CD4-positive, alpha-beta T cell treated with Interleukin-15 for 4 hours (primary cell): Measurements from ENCODE around the gene CAPN1.
A peak's percentile ranks its signal among the peaks of the same experiment; 100 is the strongest.
"Not testable (repeated sequence)": the region's sequence is repeated elsewhere in the genome, so short reads cannot be mapped to it uniquely, and the experiment has no call there.

Source experiments
- DNase-seq: peaks from one replicate; pipeline ENCODE4 v3.0.0-alpha.2; 2020; ENCODE audit warnings: low spot score

Gene CAPN1

DNA sequence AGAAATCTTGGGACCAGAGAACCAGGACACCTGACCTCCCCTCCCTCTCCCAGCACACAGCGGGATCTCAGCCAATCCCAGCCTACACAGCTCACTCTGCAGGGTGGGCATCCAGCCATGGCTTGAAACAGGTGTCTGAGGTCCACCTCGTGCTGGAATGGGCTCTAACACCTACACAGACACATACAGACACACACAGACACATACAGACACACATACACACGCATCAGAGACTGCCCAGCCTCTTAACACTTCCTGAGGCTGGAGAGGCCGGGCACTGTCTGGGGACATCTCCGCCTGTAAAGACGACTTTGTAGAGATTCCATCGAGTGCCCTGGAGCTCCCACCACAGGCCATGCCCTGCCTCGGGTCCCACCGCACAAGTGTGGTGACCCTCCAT is 36.7 kb downstream of the CAPN1 start:
- DNase-seq: no peak

DNA sequence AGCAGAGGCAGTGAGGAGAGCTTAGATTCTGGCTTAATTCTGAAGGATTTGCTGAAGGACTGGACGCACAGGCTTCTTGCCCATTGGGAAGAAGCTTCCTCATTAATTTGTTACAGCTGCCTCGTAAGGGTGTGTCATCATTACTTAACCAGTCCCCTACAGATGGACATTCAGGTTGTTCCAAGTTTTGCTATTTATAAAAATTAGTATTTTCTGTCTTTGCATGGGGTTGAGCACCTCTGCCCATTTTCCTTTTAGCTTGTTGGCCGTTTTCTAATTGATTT is 38.1 kb downstream of the CAPN1 start:
- DNase-seq: no peak

DNA sequence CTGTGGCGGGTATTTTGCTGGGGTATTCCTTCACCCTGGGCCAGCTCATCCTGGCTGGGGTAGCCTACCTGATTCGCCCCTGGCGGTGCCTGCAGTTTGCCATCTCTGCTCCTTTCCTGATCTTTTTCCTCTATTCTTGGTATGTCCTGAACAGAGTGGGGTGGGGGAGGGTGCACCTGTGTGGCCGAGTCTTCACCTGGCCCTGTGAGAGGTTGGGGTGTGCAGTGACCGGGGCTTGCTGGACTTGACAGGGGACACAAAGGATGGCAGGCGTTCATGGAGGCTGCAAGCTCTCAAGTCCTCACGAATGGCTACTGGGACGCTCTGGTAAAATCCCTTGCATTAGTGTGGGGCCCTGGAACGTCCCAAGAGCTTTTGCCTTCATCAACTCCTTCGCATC is 39.3 kb downstream of the CAPN1 start:
- DNase-seq: no peak

DNA sequence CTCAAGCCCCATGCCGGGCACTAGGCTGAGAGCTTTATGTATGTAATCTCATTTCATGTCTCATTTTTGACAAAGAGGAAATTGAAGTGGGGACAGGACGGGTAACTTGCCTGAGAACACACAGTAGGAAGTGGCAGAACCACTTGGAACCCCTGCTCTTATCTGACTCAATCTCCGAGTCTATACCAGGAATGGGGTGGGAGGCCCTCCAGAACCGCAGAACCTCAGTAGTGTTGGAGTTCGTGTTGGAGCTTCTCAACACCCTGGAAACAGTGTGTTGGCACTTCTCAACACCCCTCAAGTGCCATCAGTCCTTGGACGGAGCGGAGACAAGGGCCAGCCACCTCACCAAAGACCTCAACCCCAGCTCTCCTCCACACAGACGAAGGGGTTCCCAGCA is 41.3 kb downstream of the CAPN1 start:
- no peak for DNase-seq

DNA sequence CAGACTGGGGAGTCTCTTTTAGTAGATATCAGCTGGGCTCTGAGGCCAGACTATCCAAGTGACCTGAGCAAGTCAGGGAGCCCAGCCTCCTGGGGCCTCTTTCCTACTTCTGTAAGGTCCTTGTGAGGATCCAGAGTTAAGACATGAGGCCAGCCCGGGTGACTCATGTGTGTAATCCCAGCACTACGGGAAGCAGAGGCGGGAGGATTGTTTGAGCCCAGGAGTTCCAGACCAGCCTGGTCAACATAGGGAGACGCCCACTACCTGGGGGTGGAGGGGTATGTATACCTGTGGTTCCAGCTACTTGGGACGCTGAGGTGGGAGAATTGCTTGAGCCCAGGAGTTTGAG is 43.2 kb downstream of the CAPN1 start:
- DNase-seq: no peak

DNA sequence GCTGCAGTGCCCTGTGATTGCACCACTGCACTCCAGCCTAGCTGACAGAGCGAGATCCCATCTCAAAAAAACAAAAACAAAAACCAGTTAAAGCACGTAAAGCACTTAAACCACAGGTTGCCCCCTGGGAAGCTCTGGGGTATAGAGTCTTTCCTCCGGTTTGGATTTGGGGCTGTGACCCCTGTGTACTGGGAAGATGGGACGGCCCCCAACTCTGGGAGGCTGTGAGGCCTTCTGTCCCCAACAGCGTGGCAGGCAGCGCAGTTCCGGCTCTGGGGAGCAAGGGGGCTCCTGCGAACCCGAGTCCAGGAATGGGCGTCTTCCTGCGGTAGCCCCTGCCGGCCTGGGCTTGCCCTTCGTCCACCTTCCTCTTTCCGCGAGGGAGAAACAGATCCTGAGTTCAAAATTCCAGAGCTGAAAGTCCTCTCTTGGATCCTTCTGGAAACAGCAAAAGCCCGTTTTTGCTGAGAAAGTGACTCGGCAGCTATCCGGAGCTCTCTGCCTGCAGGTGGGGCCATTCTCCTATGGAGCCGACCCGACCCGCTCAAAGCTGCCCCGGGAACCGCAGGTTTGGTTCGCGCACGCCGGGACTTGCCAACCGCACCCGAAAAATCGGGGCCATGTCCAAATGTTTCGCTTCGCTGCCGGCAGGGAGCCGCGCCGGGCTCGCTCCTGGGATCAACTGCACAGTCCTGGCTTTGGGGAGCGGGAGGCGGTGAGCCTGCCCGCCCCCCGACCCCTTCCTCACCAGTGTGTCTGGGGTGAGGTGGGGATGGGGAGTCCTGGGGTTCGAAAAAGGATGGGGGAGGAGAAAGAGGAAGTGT is 43.8 kb downstream of the CAPN1 start:
- DNase-seq: peak; percentile 42

DNA sequence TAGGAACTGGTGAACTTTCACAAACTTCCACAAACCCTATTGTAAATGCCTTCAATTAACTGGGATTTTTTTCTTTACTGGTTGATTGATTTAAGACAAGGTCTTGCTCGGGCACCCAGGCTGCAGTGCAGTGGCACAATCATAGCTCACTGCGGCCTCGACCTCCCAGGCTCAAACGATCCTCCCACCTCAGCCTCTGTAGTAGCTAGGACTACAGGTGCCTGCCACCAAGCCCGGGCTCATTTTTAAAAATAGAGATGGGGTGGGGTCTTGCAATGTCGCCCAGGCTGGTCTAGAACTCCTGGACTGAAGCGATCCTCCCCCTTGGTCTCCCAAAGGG is 44.3 kb downstream of the CAPN1 start:
- no peak for DNase-seq

DNA sequence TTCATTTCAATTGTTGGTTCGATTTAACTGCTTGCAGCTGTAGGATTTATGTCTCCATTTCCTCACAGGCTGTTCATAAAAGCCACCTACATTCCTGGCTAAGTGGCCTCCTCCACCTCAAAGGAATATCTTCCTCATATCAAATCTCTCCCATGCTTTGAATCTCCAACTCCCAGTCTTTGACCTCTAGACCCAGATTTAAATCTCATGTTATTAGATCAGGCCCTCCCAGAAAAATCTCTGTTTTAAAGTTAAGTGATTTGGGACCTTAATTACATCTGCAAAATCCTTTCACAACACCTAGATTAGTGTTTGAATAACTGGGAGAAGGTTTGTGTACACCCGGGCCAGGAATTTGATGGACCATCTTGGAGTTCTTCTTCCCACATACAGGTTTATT is 46.2 kb downstream of the CAPN1 start:
- DNase-seq: no peak

DNA sequence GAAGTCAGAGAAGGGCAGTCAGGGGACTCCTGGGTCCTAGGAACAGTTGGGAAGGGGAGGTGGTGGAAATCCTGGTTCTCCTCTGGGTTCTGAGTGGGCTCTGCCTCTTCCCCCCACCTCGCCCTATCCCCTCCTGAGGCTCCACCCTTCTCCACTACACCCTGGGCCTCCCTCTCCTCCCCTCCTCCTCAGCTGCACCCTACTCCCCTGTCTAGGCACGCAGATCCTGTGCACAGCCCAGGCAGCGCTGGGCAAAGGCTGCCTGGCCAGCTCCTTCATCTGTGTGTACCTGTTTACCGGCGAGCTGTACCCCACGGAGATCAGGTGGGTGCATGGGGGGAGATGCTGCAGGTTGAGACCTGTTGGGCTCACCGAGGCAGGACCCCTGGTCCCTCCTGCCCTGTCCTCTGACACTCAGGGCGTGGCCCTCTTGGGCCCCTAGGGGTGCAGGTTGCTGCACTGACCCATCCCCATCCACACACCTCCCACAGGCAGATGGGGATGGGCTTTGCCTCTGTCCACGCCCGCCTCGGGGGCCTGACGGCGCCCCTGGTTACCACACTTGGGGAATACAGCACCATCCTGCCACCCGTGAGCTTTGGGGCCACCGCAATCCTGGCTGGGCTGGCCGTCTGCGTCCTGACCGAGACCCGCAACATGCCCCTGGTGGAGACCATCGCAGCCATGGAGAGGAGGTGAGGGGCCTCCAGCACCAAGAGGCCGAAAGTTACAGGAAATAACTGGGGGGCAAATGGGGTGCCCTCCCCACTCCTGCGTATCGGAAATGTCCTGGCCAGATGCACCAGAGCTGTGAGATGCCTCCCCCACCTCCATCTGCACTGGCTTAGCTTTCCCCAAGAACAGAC is 54.7 kb downstream of the CAPN1 start:
- no peak for DNase-seq

DNA sequence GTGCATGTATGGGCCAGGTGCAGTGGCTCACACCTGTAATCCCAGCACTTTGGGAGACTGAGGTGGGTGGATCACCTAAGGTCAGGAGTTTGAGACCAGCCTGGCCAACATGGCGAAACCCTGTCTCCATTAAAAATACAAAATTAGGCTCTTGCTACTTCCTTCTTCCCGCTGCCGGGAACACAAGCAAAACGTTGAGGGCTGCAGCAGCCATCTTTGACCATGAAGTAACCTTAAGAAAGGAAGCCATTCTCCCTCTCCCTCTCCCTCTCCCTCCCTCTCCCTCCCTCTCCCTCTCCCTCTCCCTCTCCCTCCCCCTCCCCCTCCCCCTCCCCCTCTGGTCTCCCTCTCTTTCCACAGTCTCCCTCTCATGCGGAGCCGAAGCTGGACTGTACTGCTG is 56.6 kb downstream of the CAPN1 start:
- DNase-seq: not testable (repeated sequence)

DNA sequence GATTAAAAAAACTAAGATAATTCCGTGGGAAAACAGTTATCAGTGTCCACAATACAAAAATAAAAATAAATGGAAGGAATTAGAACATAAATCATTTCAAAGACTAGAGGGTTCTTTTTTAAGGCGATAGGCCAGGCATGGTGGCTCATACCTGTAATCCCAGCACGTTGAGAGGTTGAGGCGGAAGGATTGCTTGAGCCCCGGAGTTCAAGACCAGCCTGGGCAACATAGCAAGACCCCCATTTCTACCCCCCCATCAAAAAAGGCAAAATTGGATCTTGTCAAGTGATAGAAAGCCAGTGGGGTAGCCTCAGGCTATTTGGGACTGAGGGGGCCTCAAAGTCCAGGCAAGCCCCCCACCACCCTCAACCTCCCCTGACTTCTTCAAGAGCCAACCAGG is 59.4 kb downstream of the CAPN1 start:
- no peak for DNase-seq

DNA sequence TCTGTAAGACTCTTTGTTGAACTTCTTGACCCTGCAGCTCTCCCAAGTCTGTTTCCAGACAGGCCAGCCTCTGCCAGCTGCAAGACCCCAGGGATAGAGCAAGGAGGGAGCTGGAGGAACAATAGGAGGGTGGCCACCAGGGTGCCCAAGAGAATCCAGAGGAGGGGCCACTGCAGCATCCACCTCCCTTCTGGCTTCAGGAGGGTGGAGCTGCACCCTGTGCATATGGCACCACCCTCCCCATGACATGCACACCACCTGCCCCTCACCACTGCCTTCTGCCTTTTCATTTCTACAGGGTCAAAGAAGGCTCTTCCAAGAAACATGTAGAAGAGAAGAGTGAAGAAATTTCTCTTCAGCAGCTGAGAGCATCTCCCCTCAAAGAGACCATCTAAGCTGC is 60.0 kb downstream of the CAPN1 start:
- no peak for DNase-seq

DNA sequence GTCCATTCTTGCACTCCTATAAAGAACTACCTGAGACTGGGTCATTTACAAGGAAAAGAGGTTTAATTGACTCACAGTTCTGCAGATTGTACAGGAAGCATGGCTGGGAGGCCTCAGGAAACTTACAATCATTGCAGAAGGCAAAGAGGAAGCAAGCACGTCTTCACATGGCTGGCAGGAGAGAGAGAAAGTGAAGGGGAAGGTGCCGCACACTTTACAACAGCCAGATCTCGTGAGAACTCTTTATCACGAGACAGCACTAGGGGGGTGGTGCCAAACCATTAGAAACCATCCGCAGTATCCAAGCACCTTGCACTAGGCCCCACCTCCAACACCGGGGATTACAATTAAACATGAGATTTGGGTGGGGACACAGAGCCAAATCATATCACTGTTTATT is 60.7 kb downstream of the CAPN1 start:
- DNase-seq: no peak

DNA sequence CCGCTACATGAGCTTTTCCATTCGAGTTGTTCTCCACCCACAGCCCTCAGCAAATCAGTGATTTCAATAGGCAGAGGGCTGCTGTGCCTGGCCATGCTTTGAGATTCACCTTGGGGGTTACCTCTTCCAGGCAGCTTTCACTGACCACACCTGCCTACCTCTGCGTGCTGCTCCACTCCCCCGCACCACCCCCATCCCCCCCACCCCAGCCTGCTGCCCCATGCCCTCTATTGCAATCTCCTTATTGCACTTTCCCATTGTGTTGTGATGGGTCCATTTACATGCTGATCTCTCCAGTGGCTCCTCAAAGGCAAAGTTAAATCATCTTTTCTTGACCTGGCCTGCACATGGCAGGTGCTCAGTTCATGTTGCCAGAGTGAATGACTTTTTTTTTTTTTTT is 62.1 kb downstream of the CAPN1 start:
- no peak for DNase-seq

DNA sequence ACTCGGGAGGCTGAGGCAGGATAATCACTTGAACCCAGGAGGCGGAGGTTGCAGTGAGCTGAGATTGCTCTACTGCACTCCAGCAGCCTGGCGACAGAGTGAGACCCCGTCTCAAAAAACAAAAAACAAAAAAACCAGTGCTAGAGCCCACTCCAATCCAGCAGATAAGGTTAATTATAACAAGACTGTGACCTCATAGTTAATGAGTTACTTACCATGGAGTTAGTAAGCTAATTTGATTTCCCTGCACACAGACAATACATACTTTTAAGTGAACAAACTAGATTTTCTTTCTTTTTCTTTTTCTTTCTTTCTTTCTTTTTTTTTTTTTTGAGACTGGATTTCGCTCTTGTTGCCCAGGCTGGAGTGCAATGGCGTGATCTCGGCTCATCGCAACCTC is 63.3 kb downstream of the CAPN1 start:
- not testable (repeated sequence) for DNase-seq

DNA sequence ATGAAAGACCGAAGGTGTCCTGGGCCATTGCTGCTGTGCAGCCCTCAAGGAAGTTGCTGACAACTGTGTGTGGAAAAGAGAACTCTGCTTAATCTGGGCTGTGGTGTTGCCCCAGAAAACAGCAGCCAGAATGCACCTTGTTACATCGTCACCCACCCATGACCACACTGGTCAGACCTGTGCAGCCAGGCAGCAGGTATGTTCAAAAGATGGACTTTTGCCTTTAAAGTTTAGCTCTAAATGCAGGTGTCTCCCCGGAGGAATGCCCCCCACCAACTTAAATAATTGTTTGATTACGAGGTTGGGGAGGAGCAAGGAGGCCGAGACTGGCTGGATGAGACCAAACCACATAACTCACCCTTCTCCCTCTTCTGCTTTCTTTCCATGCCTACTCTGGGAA is 64.8 kb downstream of the CAPN1 start:
- DNase-seq: no peak

DNA sequence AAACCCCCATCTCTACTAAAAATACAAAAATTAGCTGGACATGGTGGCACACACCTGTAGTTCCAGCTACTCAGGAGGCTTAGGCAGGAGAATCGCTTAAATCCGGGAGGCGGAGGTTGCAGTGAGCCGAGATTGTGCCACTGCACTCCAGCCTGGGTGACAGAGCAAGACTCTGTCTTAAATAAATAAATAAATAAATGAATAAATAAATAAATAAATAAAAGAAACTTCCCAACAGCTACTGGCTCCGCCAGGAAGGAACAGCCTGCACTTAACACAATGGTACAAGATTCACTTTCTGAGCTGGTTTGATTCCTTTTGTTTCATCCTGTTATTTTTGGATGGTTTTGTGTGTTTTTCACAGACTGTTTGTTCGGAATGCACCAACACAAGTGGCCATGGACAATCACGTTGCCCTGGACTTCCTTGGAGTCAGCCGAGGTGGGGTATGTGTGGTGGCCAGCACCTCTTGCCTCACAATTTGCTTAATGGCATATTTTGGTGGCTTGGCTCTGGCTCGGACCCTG is 66.5 kb downstream of the CAPN1 start:
- DNase-seq: not testable (repeated sequence)

DNA sequence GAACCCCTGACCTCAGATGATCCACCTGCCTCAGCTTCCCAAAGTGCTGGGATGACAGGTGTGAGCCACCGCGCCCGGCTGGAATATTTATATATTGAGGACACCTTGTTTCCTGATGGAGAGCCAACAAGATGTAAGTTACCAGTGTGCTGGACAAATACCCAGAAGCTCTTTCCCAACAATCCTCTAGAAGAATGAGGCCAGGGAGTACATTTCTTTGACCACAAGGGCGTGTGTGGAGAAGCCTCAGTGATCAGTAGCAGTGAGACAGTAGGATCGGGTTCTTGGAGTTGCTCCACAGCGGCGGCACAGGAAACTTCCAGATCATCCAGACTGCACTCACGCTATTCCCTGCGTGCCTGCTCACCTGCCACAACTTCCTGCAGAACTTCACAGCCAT is 69.7 kb downstream of the CAPN1 start:
- DNase-seq: no peak

DNA sequence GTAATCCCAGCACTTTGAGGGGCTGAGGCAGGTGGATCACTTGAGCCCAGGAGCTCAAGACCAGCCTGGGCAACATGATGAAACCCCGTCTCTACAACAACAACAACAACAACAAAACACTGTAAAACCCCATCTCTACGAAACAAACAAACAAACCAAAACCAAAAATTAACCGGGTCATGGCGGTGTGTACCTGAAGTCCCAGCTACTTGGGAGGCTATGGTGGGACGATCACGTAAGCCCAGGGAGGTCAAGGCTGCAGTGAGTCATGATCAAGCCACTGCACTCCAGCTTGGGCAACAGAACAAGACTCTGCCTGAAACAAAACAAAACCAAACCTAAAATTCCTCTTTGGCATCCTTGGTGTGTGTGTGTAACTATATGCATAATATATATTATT is 73.0 kb downstream of the CAPN1 start:
- no peak for DNase-seq

DNA sequence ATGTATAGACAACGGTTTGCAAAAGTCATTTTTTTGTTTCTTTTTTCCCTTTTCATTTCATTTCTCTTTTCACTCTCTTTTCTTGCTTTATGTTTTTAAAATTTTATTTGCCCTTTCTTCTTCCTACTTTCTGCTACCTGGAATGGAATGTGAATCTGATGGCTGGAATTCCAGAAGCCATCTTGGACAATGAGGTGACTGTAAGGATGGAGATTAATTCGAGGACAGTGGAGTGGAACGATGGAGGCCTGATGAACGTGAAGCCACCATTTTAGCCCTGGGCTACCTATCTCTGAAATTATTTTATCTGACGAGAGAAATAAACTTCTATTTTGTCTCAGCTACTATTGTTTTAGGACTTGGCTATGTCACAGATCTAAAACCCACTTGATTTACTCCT is 77.3 kb downstream of the CAPN1 start:
- DNase-seq: no peak

DNA sequence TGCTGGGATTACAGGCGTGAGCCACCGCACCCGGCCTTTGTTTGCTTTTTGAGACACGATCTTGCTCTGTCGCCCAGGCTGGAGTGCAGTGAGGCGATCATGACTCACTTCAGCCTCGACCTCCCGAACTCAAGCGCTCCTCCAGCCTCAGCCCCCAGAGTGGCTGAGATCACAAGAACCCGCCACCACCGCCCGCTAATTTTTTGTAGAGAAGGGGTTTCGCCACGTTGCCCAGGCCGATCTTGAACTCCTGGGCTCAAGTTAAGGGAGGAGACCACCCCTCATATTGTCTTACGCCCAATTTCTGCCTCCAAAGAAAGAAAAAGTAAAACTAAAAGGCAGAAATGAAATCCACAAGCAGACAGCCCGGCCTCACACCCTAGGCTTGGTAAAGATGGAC is 78.6 kb downstream of the CAPN1 start:
- DNase-seq: no peak

DNA sequence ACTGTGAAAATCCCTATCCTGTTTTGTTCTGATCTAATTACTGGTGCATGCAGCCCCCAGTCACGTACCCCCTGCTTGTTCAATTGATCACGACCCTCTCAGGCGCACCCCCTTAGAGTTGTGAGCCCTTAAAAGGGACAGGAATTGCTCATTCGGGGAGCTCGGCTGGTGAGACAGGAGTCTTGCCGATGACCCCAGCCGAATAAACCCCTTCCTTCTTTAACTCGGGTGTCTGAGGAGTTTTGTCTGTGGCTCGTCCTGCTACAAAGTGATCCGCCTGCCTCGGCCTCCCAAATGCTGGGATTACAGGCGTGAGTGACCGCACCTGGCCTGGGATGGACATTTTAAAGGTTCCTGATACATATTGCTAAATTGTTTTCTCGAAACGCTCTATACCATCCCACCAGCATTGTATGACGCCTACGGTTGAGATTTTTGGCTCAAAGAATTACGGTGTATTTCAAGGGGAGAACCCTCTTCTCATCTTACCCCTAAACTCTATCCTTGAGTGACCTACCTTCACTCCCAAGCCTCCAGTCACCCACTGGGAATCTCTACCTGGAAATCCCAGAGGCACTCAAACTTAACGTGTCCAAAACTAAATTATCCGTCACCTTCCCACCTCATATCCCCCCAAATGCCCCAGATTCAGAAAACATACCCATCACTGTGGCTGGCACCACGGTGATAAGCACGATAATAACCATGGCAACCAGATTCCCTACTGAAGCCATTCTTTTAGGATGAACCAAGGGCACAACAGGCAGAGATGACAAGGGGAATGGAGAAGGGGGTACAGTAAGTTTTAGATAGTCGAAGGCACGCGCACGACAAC is 79.2 kb downstream of the CAPN1 start:
- no peak for DNase-seq
